Stimulated activated CD4-positive, alpha-beta T cell treated with anti-CD3 and anti-CD28 coated beads, Interleukin-1b, Interleukin-23, amount 100 ng/mL, for 48 hours (primary cell): ENCODE measurements around the gene PLEKHG2.

ENCODE experiments used
- DNase-seq: peaks from one replicate; pipeline ENCODE4 v3.0.0-alpha.2; 2020

The PLEKHG2 gene

GRCh38 chr19:39405958-39406655, 6.4 kb upstream of the PLEKHG2 start:
- peak; percentile 87 for DNase-seq

DNA sequence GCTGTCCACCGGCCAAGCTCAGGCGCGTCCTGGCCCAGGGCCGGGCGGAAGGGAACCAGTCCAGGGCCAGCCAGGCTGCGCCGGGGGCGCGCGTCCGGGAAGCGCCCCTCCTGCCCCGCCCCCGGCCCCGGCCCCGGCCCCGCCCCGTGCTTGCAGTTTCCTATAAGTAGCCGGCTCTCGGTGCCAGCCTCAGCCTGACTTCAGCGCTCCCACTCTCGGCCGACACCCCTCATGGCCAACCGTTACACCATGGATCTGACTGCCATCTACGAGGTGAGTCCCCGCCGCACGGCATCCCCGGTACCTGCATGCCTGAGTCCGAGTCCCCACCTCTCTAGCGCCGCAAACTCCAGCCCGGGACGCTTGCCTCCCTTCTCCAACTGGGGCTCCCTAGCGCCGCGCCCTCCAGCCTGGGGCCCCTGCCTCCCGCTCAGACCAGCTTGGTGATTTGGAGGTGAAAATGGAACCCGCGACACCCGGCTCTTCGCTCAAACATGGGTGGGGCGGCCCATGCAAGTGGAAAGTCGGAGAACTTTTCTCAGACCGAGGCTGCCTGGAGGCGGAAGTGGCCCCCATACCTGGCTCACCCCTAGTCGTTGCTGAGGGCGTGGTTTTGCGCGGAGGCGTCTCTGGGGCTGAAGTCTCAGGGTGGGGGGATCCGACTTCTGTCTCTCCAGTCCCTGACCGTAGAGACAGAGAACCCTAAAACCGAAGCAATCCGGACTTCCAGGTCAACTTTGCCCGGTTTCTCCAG, 5.6 kb upstream of the PLEKHG2 start, which contains the start of gene ZFP36:
ZFP36 (plus strand) TSS at position 192 of the 754 bp plus-strand sequence; CDS start at position 250, 58 bp downstream.
- peak; percentile 88 for DNase-seq

- peak; percentile 60 for DNase-seq
These were observed 5.1 kb upstream of the PLEKHG2 start for GRCh38 chr19:39407410-39407659.

- no peak for DNase-seq
These were observed 4.6 kb upstream of the PLEKHG2 start for GRCh38 chr19:39407660-39408391.

DNA sequence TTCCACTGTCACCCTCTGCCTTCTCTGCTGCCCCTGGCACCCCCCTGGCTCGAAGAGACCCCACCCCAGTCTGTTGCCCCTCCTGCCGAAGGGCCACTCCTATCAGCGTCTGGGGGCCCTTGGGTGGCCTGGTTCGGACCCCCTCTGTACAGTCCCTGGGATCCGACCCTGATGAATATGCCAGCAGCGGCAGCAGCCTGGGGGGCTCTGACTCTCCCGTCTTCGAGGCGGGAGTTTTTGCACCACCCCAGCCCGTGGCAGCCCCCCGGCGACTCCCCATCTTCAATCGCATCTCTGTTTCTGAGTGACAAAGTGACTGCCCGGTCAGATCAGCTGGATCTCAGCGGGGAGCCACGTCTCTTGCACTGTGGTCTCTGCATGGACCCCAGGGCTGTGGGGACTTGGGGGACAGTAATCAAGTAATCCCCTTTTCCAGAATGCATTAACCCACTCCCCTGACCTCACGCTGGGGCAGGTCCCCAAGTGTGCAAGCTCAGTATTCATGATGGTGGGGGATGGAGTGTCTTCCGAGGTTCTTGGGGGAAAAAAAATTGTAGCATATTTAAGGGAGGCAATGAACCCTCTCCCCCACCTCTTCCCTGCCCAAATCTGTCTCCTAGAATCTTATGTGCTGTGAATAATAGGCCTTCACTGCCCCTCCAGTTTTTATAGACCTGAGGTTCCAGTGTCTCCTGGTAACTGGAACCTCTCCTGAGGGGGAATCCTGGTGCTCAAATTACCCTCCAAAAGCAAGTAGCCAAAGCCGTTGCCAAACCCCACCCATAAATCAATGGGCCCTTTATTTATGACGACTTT, 3.9 kb upstream of the PLEKHG2 start:
- DNase-seq = no peak

DNA sequence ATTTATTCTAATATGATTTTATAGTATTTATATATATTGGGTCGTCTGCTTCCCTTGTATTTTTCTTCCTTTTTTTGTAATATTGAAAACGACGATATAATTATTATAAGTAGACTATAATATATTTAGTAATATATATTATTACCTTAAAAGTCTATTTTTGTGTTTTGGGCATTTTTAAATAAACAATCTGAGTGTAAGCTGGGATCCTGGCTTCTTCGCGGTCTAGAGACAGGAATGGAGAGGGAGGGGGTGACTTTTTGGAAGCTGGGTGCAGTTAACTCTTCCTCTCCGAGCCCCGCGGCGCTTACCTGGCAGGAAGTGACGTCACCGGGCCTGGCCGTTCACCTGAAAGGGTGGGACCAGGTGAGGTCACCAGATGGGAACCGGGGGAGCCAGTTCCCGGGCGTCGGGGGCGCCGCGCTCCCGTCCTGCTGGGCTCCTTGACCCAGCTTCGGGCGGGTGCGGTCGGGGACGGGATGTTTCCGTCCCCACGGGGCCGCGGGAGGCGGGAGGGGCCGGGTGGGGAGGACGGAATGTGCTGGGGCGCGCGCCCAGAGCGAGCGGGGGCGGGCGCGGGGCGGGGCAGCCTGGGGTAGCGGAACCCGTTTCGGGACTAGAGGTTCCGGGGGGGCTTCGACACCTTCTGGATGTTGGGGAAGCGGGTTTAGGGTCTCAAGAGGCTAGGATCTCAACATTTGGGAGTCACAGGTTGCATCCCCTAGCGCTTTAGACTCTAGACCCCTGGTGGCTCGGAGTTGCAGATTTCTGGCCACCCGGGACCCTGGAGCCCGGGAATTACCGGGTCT, 3.1 kb upstream of the PLEKHG2 start:
- DNase-seq = peak; percentile 87

GRCh38 chr19:39410017-39410830, 2.2 kb upstream of the PLEKHG2 start:
- DNase-seq = peak; percentile 61

DNA sequence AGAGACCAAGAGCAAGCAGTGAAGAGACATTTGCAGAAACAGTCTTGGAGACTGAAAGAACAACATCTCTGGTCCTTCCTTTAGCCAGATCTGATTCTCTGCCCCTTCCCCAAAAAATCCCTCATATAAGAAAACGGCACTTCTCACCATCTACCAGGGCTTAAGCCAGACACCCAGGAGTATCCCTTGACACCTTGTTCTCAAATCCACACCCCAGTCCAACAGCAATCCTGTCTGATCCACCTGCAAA, 1.7 kb upstream of the PLEKHG2 start:
- no peak for DNase-seq

- no peak for DNase-seq
These were observed 1.2 kb upstream of the PLEKHG2 start for GRCh38 chr19:39411081-39411831.

DNA sequence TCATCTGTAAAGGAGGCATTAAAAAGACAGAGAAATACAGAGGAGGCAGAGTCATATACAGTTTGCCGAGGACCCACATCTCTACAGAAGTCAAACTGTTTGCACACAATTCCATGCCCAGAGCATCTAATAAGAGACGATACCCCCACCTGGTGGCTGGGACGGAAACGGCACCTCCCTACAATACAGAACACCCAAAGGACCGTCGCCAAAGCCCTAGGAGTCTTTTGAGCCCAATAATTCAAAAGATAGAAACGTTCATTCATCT, 703 bp upstream of the PLEKHG2 start:
- DNase-seq = peak; percentile 91

- DNase-seq = no peak
These were observed 400 bp downstream of the PLEKHG2 start for GRCh38 chr19:39412867-39413271.

DNA sequence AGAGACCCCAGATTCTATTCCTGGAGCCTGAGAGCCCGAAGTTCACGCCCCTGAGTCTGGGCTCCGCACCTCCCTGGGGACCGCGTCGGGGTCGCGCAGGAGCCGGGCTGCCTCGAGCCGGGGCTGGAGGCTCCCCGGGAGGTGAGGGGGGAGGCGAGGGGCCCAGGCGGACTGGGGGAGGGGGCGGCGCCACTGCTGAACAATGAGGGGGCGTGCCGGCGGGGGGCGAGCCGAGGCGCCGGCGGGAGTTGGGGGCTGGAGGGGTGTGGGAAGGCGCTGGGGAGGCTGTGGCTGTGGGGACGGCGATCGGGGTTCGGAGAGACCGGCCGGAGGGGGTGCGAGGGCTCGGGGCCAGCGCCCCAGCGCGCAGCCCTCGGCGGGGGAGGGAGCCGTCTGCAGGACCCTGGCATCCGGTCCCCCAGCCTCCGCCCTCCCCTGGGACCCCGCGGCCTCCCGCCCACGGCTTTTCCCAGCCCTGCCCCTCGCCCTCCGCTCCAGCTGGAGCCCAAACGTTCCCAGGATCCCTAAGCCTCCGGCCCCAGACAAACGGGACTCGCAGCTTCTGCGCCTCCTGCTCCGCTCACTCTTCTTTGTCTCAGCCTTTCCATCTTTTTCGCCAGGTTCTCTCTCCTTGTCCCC, 922 bp downstream of the PLEKHG2 start:
- no peak for DNase-seq

DNA sequence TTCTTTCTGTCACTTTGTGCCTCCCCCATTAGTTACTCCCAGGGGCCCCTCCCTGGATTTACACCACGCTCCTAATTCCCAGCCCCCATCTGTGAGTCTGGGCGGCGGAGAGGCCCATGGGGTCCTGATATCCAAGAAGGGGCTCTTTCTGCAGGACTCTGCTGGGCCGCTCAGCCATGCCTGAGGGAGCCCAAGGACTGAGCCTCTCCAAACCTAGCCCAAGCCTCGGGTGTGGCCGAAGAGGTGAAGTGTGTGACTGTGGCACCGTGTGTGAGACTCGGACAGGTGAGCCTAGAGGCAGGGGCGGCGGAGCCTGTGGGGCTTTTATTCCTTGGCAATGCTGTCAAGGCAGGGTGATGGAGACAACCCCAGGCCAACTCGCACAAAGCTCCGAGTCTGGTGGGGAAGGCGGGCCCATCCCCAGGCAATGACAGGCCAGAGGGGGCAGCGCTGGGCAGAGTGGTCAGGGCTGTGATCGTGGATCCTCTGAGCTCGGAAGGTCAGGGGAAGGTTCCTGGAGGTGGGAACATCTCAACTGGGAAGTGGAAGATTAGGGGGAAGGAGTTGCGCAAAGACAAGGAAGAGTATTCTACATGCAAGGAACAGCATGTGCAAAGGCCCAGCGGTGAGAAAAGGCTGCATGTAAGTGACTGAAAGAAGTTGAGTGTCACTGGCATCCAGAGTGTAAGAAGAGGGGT, 1.6 kb downstream of the PLEKHG2 start:
- DNase-seq = no peak

GRCh38 chr19:39415111-39416046, 2.9 kb downstream of the PLEKHG2 start:
- DNase-seq = no peak

GRCh38 chr19:39416152-39417120, 4.0 kb downstream of the PLEKHG2 start:
- no peak for DNase-seq

DNA sequence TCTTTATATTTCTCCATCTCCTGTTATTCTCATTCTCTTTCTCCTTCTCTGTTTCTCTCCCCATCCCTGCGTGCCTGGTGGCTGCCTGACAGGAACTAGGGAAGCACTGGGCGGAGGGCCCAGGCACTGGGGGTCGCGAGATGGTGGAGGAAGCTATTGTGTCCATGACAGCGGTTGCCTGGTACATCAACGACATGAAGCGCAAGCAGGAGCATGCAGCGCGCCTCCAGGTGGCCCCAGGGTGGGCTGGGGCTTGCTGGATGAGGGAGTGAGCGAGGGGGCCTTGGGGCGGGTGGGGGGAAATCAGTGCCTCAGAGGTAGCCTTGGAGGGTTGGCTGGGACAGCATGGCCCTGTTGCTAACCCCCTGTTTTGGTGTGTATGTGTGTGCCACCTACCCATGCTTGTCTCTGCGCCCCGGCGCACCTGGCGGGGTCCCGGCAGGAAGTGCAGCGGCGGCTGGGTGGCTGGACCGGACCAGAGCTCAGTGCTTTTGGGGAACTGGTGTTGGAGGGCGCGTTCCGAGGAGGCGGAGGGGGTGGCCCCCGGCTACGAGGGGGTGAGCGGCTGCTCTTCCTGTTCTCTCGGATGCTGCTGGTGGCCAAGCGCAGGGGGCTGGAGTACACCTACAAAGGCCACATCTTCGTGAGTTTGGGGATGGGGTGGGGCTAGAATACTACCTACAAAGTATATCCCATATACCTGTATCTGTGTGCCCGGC, 5.2 kb downstream of the PLEKHG2 start:
- DNase-seq = no peak

DNA sequence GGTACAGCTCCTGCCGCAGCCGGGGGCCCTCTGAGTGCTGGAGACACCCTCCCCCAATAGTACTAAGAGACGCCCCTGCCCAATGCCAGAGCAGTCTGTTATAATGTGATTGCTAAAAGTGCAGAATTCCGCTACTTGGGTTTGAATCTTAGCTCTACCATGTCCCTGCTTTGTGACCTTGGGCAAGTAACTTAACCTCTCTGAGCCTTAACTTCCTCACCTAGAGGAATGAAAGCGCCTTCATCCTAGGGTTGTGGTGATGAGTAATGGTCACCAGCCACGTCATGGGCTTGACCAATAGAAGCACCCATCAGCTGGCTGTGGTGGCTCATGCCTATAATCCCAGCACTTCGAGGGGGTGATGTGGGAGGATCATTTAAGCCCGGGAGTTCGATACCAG, 6.5 kb downstream of the PLEKHG2 start:
- no peak for DNase-seq
